M059J (cell line): ENCODE data around the gene DISC1. TPM values are rescaled to one million over a fixed set of nuclear protein-coding genes. Genes with fewer than 3 reads are reported as not detected.
"Not testable (repeated sequence)": the region's sequence is repeated elsewhere in the genome, so short reads cannot be mapped to it uniquely, and the experiment has no call there.

Experiments used
- DNase-seq: peaks from one replicate; pipeline ENCODE4 v3.0.0-alpha.2; 2012; ENCODE audit warnings: low read depth
- total RNA-seq: library from RNA; depleted of rRNA; stranded (reverse); fragments of >200 nt; shearing (Covaris generic); gene quantifications from 2 replicates; pipeline ENCODE4 v1.2.3, GENCODE V29; 2014

Gene DISC1
- total RNA-seq, 1 experiment from 2014 or later: 5.8 TPM

DNA sequence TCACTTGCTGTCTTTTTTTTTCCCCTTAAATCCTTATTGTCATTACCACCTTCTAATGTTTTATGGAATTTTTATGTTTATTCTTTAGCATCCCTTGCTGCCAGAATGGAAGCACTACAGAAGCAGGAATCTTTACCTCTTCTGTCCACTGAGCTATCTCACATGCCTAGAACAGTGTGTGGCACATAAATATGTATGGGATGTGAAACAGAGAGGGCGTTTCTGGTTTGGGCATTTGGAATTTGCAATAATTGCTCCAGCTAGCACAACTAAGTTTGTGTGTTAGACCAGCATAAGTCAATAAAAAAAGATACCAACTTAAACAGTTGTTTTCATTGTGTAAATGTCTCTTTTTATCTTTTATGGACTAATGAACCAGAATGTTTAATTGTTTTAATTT lies 330.8 kb downstream of the DISC1 start:
- no peak for DNase-seq

DNA sequence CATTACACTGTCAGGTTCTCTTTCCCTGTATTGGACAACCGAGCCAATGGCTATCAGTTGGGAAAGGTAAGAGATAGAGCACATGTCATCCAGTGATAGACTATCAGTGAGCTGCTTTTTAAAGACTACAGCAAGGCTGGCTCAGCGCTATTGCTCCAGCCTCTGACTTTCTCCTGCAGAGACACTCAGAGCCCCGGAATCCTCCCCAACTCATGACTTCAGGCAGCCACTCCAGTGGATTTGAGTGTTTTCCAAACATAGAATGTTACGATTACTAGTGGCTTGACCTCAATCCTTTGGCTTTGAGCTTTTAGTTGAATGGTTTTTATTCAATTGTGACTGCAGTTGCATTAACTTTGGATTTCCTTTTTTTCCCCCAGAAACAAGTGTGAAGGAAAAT lies 331.9 kb downstream of the DISC1 start:
- no peak for DNase-seq

DNA sequence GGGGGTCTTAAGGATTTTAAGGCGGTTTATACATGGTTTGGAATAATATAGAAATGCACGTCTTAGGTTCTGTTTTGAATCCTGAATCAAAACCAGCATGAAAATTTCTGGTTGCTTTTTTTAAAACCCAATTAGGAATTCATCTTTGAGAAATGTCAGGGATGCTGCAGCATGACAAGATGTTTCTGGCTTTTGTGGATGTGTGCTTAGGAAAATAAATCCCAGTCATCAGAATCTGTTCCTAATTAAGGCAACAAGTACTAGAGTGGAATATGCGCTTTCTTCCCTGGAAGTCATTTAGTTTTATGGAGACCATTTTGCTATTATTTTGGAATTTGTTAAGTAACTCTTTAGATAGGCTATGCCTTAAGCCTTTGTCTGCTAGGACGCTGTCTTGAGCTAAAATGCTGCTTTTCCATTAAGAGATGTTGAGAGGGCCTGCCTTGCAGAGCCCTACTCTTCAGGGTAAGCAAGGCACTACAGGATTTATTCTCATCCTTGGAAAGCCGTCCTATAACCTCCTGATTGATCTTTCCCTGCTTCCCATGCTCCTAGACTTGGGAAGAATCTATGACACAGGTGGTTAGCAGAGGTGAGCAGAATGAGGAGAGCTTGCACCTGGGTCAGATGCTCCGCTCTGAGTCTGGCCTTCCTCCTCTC lies 332.8 kb downstream of the DISC1 start:
- no peak for DNase-seq

GRCh38 chr1:231961801-231962200 lies 335.2 kb downstream of the DISC1 start:
- DNase-seq: peak; percentile 41

- no peak for DNase-seq
Observed at GRCh38 chr1:231962636-231963035, 336.0 kb downstream of the DISC1 start.

DNA sequence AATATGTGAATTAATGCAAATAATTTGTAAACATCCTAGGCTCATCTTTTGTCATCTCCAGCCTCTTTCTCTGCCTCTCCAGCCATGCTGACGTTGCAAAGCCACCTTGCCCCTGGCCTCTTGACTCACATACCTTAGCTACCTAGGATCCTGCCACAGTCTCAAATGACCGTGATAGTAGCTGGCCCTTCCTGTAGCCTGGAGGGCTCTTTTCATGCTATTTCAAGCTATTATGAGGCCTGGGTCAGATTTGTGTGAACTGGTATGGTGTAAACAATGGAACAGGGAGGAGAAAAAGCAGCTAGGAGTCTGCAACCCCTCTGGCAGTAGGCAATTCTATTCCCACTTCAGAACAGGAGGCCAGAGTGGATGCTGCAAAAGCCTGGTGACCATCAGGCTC lies 337.7 kb downstream of the DISC1 start:
- DNase-seq: peak; percentile 65

DNA sequence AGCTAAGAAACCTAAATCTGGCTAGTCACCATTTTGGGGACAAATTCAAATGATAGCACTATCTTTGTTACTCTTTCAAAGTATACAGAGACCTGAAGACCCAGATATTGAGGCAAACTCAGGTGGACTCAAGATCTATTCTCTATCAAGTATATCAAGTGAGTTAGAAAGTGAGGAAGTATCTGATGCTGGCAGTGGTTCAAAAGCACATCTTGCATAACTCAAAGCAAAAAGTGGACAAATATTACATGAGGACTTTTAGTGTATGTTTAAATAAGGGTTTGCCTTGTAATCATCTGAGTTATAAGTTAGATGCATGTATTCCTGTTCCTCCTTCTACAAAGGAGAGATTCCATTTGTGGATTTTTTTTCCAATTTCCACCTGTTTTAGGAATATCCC lies 338.4 kb downstream of the DISC1 start:
- DNase-seq: no peak

DNA sequence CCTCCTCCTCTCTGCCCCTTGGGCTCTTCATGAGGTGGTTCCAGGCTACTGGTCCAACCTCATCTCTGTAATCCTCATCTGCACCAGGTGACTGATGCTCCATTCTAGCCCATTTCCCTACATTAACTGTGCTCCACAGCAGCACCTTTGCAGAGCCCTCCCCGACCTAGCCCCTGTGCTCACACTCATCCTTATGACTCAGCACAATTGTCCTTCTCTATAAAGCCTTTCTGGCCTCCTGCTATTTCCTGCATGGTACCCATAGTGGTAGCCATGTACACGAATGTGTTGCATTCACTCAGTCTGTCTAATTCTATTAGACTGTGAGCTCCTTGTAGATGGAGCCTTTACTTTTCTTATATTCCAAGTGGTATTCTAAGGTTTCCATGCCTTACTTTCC lies 339.0 kb downstream of the DISC1 start:
- peak; percentile 29 for DNase-seq

DNA sequence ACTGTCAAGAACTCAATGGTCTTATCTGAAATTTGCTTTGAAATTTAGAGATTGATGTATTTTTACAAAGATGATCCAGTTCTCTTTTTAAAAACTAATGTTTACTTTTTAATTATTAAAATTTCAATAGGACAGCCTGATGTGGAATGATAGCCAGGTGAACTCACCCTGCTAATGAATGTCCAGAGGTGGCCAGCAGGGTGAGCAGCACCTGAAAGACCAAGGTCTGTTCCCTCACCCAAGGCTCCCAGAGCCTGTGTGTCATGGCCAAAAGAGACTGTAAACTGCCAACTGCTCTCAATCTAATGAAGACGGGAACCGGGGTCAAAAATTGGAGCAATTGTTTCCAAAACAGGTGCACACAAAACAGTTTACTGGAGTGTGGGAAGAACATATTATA lies 340.4 kb downstream of the DISC1 start:
- DNase-seq: no peak

DNA sequence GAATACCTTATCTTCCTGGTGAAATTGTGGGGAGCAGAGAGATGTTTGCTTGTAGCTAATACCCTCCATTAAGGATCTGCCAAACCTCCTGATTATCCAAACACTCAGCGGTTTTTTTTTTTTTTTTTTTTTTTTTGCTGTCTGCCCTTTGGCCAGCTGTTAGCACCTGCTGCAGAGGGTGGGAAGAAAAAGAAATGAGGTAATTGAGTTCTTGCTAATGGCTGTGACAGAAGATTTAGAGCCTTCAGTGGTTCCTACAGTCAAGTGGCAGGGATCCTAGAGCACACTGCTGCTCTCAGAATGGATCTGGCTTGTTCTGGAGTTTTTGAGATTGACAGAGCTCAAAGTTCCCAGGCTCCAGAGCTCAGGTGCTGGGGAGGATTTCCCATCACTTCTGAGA lies 342.5 kb downstream of the DISC1 start:
- no peak for DNase-seq

DNA sequence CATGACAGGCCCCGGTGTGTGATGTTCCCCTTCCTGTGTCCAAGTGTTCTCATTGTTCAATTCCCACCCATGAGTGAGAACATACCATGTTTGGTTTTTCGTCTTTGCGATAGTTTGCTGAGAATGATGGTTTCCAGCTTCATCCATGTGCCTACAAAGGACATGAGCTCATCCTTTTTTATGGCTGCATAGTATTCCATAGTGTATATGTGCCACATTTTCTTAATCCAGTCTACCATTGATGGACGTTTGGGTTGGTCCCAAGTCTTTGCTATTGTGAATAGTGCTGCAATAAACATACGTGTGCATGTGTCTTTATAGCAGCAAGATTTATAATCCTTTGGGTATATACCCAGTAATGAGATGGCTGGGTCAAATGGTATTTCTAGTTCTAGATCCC lies 343.2 kb downstream of the DISC1 start:
- not testable (repeated sequence) for DNase-seq

- no peak for DNase-seq
Observed at GRCh38 chr1:231970684-231971083, 344.1 kb downstream of the DISC1 start.

- DNase-seq: peak; percentile 31
Observed at GRCh38 chr1:231971397-231972110, 345.0 kb downstream of the DISC1 start.

DNA sequence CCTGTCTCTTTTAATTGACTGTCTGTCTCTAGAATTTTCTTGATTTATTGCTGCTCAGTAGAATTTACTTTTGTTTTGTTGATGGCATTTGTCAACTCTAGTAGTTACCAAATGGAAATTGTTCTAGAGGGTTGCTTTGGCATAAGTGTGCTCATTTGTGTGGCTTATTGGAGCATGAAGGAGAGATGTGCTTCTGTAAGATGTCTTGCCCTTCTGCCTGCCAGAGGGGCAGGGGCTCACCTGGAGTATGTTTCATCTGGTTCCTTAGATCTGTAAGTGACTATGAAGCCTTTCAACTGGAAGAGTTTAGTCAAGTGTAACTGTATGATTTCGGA lies 345.5 kb downstream of the DISC1 start:
- DNase-seq: no peak

- peak; percentile 27 for DNase-seq
Observed at GRCh38 chr1:231973830-231974229, 347.2 kb downstream of the DISC1 start.

GRCh38 chr1:231976231-231976630 lies 349.6 kb downstream of the DISC1 start:
- no peak for DNase-seq

- DNase-seq: no peak
Observed at GRCh38 chr1:231981675-231982074, 355.1 kb downstream of the DISC1 start.

GRCh38 chr1:231982871-231983587 lies 356.4 kb downstream of the DISC1 start:
- DNase-seq: no peak

DNA sequence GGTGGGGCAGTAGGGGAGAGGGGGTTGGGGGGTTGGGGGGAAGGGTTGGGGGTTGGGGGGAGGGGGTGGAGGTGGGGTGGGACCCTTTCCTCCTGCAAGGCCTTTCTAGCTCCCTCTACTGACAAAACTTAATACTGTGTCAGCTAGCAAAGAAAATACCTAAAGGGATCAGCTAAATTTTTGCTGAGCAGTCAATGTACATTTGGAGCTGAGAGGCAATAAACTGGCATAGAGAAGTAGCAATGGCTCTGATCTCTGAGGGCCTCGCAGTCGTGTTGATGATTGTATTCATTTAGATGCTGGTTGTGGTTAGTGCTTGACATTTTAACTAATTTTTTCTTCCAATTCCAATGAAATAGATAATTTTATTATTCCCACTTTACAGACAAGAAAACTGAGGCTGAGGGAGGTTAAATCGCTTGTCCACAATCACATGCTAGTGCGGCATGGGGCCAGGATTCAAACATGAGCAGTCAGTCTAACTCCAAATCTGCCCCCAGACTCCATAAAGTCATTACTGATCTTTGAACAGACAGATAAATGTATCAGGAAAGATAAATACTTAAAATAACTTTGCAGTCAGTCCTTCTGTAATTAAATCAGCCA lies 357.1 kb downstream of the DISC1 start:
- DNase-seq: no peak

DNA sequence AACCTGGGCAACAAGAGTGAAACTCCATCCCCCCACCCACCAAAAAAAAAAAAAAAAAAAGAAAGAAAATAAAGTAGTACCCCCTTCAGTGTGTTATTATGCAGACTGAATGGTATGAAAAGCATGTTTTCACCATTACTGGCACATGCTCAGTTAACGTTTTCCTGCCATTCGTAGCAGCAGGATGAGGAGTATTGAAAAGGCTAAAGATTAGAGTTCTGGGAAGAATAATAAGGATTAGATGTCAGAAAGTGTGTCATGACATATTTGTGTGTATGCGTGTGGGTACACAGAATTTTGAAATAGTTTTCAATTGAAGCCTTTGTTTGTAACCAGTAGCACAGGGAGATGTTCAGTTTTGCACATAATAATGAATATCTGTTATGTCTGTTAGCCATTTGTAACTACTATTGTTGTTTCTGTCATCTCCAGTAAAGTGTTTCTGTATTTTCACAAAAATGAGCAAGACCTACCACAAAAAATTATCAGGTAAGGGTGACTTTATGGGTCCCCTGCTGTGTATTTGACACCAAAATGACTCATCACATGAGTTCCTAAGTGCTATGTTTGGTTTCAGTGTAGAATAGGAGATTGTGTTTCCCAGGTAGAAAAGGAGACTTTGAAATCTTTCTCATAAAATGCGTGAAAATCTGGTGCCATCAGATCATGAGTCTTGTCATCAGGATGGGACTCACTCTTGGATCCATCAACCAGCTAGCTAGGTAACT lies 358.9 kb downstream of the DISC1 start:
- peak; percentile 34 for DNase-seq

DNA sequence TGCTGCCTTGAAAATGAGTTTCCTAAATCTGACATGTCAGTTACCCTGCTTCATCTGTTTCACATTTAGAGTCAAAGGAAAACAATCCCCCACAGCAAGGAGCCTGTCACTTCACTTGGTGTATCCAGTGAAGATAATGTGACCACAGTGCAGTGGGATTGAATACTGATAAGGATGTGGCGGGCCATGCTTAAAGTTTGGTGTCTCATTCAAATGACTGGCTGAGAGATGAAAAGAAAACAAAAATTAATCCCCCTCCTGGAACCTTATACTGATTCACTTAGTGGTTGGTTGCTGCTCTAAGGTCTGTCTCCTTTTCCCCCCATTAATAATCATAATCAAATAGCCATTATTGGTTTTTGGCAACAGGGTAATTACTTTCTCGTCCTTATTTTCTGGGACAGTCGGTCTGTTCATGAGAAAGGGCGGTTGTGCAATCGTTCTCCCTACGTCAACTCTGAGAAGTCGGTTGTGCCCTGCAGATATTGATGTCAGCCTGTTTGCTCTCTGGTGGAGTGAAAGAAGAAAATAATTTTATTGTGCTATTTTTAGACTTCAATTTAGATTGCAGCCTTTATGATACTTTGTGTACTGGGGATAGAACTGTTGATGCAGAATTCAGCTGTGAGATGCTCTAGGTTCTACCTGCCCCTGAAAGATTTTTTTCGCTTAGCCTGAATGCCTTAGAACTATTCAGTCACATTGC lies 360.2 kb downstream of the DISC1 start:
- DNase-seq: no peak
